ENCODE measurements around the gene MTF1.

GRCh38 chr1:37867784-37868183 lies 8.4 kb upstream of the MTF1 start:
- no peak for TF ChIP-seq EP300 (conservative IDR thresholded peaks at IDR 0.05; ENCODE audit: poor library complexity, severe bottlenecking)
- TF ChIP-seq CTCF (IDR thresholded peaks at IDR 0.05; ENCODE audit: poor library complexity, severe bottlenecking) = no peak
- TF ChIP-seq POLR2AphosphoS5 (IDR thresholded peaks at IDR 0.05) = no peak
- TF ChIP-seq RAD21 (conservative IDR thresholded peaks at IDR 0.05) = no peak
- TF ChIP-seq, protein P1, sequence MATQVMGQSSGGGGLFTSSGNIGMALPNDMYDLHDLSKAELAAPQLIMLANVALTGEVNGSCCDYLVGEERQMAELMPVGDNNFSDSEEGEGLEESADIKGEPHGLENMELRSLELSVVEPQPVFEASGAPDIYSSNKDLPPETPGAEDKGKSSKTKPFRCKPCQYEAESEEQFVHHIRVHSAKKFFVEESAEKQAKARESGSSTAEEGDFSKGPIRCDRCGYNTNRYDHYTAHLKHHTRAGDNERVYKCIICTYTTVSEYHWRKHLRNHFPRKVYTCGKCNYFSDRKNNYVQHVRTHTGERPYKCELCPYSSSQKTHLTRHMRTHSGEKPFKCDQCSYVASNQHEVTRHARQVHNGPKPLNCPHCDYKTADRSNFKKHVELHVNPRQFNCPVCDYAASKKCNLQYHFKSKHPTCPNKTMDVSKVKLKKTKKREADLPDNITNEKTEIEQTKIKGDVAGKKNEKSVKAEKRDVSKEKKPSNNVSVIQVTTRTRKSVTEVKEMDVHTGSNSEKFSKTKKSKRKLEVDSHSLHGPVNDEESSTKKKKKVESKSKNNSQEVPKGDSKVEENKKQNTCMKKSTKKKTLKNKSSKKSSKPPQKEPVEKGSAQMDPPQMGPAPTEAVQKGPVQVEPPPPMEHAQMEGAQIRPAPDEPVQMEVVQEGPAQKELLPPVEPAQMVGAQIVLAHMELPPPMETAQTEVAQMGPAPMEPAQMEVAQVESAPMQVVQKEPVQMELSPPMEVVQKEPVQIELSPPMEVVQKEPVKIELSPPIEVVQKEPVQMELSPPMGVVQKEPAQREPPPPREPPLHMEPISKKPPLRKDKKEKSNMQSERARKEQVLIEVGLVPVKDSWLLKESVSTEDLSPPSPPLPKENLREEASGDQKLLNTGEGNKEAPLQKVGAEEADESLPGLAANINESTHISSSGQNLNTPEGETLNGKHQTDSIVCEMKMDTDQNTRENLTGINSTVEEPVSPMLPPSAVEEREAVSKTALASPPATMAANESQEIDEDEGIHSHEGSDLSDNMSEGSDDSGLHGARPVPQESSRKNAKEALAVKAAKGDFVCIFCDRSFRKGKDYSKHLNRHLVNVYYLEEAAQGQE (IDR thresholded peaks at IDR 0.05; ENCODE audit: borderline replicate concordance) = no peak
- no peak for TF ChIP-seq EZH2 (IDR thresholded peaks at IDR 0.05; ENCODE audit: borderline replicate concordance, insufficient read depth, low read length, poor library complexity, severe bottlenecking)

All from neural cell (in vitro differentiated cells).